Measurements from ENCODE around the gene EFCAB7.

EFCAB7 gene

GRCh38 chr1:63522891-63523728 lies at the start of gene EFCAB7, which contains the start of gene ITGB3BP:
EFCAB7 (plus strand) TSS chr1:63523525; CDS start chr1:63525573, 2,048 bp downstream.
ITGB3BP (minus strand) TSS chr1:63523225; CDS start chr1:63523133, 92 bp downstream.
- DNase-seq = peak; percentile 97

- DNase-seq = no peak
These were observed 47.6 kb upstream of the EFCAB7 start for GRCh38 chr1:63475761-63476160.

GRCh38 chr1:63480057-63480456 lies 43.3 kb upstream of the EFCAB7 start:
- DNase-seq = no peak

- DNase-seq = no peak
These were observed 36.7 kb upstream of the EFCAB7 start for GRCh38 chr1:63486629-63487028.

GRCh38 chr1:63487336-63488065 lies 35.8 kb upstream of the EFCAB7 start:
- peak; percentile 14 for DNase-seq

- DNase-seq = no peak
These were observed 25.7 kb upstream of the EFCAB7 start for GRCh38 chr1:63497577-63497976.

- DNase-seq = no peak
These were observed 25.2 kb upstream of the EFCAB7 start for GRCh38 chr1:63498106-63498505.

GRCh38 chr1:63501256-63501655 lies 22.1 kb upstream of the EFCAB7 start:
- DNase-seq = no peak

GRCh38 chr1:63506782-63507181 lies 16.5 kb upstream of the EFCAB7 start:
- DNase-seq = no peak

GRCh38 chr1:63509718-63510117 lies 13.6 kb upstream of the EFCAB7 start:
- DNase-seq = no peak

GRCh38 chr1:63512584-63512983 lies 10.7 kb upstream of the EFCAB7 start:
- DNase-seq = no peak

GRCh38 chr1:63516629-63517028 lies 6.7 kb upstream of the EFCAB7 start:
- DNase-seq = no peak

GRCh38 chr1:63523738-63524137 lies 413 bp downstream of the EFCAB7 start:
- DNase-seq = no peak

GRCh38 chr1:63524201-63524600 lies 876 bp downstream of the EFCAB7 start:
- DNase-seq = no peak

GRCh38 chr1:63532727-63533126 lies 9.4 kb downstream of the EFCAB7 start:
- DNase-seq = no peak

- DNase-seq = no peak
These were observed 10.6 kb downstream of the EFCAB7 start for GRCh38 chr1:63533931-63534330.

GRCh38 chr1:63534406-63534805 lies 11.1 kb downstream of the EFCAB7 start:
- no peak for DNase-seq

GRCh38 chr1:63537006-63537405 lies 13.7 kb downstream of the EFCAB7 start:
- DNase-seq = no peak

GRCh38 chr1:63537940-63538339 lies 14.6 kb downstream of the EFCAB7 start:
- no peak for DNase-seq

- DNase-seq = no peak
These were observed 22.5 kb downstream of the EFCAB7 start for GRCh38 chr1:63545780-63546179.

- DNase-seq = no peak
These were observed 24.4 kb downstream of the EFCAB7 start for GRCh38 chr1:63547621-63548294.

- DNase-seq = no peak
These were observed 25.0 kb downstream of the EFCAB7 start for GRCh38 chr1:63548303-63548702.

GRCh38 chr1:63548877-63549276 lies 25.6 kb downstream of the EFCAB7 start:
- DNase-seq = no peak

GRCh38 chr1:63555480-63555879 lies 32.2 kb downstream of the EFCAB7 start:
- DNase-seq = no peak
